ENCODE measurements around the gene PIK3CB. TPM values are rescaled to one million over a fixed set of nuclear protein-coding genes. Genes with fewer than 3 reads are reported as not detected.

PIK3CB gene
- total RNA-seq, 1 experiment from 2014 or later = 35.6 TPM

DNA sequence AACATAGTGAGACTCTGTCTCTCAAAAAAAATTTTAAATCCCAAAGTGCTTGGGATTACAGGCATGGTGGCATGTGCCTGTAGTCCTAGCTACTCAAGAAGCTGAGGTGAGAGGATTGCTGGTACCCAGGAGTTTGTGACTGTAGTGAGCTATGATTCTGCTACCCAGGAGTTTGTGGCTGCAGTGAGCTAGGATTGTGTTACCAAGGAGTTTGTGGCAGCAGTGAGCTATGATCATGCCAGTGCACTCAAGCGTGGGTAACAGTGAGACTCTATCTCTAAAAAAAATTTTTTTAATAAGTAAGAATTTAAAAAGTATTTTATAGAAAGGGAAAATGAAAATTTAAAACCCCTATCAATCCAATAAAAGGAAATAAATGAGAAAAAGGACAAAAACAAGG lies 156.6 kb downstream of the PIK3CB start:
- no peak overlapping the region for H2AFZ ChIP-seq (ENCODE audit: low read length)
- H2BK120ac ChIP-seq (ENCODE audit: low read depth, low read length, poor library complexity, severe bottlenecking) = no peak overlapping the region
- peaks cover 7 to 9% of the 10 kb centered on the region in 2 experiments; a peak in 2 of 4 replicates for H3K4me1 Mint-ChIP-seq
- no peak overlapping the region for H2BK15ac ChIP-seq (ENCODE audit: low read depth, low read length)
- H3K79me1 ChIP-seq (ENCODE audit: insufficient read depth, low read depth, low read length, poor library complexity, severe bottlenecking) = no peaks in the 10 kb centered on the region
- H4K20me1 ChIP-seq (ENCODE audit: control insufficient read depth, insufficient read depth, insufficient read length) = no peaks in the 10 kb centered on the region
- H3K4me2 ChIP-seq (ENCODE audit: insufficient read depth, insufficient read length, low read length) = no peak overlapping the region
- peaks cover 10 to 11% of the 10 kb centered on the region in 2 experiments; a peak in 4 of 5 replicates for H3K9me3 Mint-ChIP-seq
- no peaks in the 10 kb centered on the region for H3K27me3 Mint-ChIP-seq (ENCODE audit: low read depth)
- no peaks in the 10 kb centered on the region for H3K79me2 ChIP-seq (ENCODE audit: insufficient read depth, low read length)
- H3T11ph ChIP-seq (ENCODE audit: low read length) = no peak overlapping the region
- no peak overlapping the region for H3K14ac ChIP-seq (ENCODE audit: insufficient read depth, low read length)
- H3K56ac ChIP-seq (ENCODE audit: insufficient read length, low read depth, low read length) = no peak overlapping the region
- H3K36me3 Mint-ChIP-seq (ENCODE audit: insufficient read depth in 1 of 3, low read depth in 3 of 3) = peaks cover 32 to 50% (median 47%) of the 10 kb centered on the region in 3 experiments
- WGBS (ENCODE audit: extremely low coverage, insufficient read length, low lambda C conversion rate) = no CpG with 5 or more reads among the region's 1 CpG
- no peak overlapping the region for H4K91ac ChIP-seq (ENCODE audit: insufficient read length, low read depth, low read length)
- no peak overlapping the region for H2BK5ac ChIP-seq (ENCODE audit: insufficient read length, low read length)
- no peak overlapping the region for H3K23ac ChIP-seq (ENCODE audit: insufficient read length, low read depth, low read length)
- DNase-seq = no peak
- H2BK20ac ChIP-seq (ENCODE audit: low read depth, low read length, poor library complexity, severe bottlenecking) = no peak overlapping the region
- H3K27ac ChIP-seq (ENCODE audit: insufficient read length, low read depth, low read length) = no peak overlapping the region
- no peak overlapping the region for H3K18ac ChIP-seq (ENCODE audit: insufficient read length, low read depth, low read length)
- H2BK12ac ChIP-seq (ENCODE audit: insufficient read length, low read depth, low read length) = no peak overlapping the region
- no peak overlapping the region for H3K27ac Mint-ChIP-seq
- no peak overlapping the region for H4K8ac ChIP-seq (replicated peaks; ENCODE audit: insufficient read length, low read depth, low read length)
- TF ChIP-seq CTCF (conservative IDR thresholded peaks at IDR 0.05) = no peak
- no peak overlapping the region for H3K4me3 Mint-ChIP-seq
- no peak overlapping the region for H4K5ac ChIP-seq (ENCODE audit: insufficient read length, low read depth, low read length)
- no peaks in the 10 kb centered on the region for H3K9me3 ChIP-seq (ENCODE audit: control insufficient read depth, low read depth, low read length)
- H3K23me2 ChIP-seq (ENCODE audit: insufficient read length, low read depth, low read length, poor library complexity, severe bottlenecking) = no peaks in the 10 kb centered on the region
- H3K4me1 ChIP-seq (ENCODE audit: insufficient read depth, low read length) = 0 out of 2 replicates have a peak, but pooled peaks cover 3% of the 10 kb centered on the region
- no peak overlapping the region for H3K4ac ChIP-seq (ENCODE audit: low read depth, low read length)
- H3K27me3 ChIP-seq (ENCODE audit: insufficient read depth, low read length) = no peaks in the 10 kb centered on the region
- no peak overlapping the region for H3K9ac ChIP-seq (ENCODE audit: extremely low read depth, insufficient read length, low read length)
- no peak overlapping the region for H2AK5ac ChIP-seq (ENCODE audit: insufficient read length, low read length)
